GM13977 (cell line): Measurements from ENCODE around the gene GAL3ST1.
"Not testable (repeated sequence)": the region's sequence is repeated elsewhere in the genome, so short reads cannot be mapped to it uniquely, and the experiment has no call there.

ENCODE experiments used
- DNase-seq: peaks from one replicate; pipeline ENCODE4 v3.0.0; 2012; ENCODE audit warnings: low spot score
- CTCF ChIP-seq: IDR thresholded peaks from 2 replicates; pipeline ENCODE4 v1.5.1; 2012; ENCODE audit warnings: mild to moderate bottlenecking, control low read depth; ENCODE audit not compliant: insufficient read depth; ENCODE audit errors: extremely low read depth, missing control alignments
- in situ Hi-C: fragments of 300-500 bp; cut with MboI; formaldehyde crosslinking; loops from one replicate; pipeline ENCODE4 v1.12.0; 2022; ENCODE audit warnings: low sequenced_read_pairs, low pct_unique_long_range_greater_than_20kb, mixed read lengths, inconsistent platforms; ENCODE audit not compliant: unreplicated experiment

GAL3ST1 gene

DNA sequence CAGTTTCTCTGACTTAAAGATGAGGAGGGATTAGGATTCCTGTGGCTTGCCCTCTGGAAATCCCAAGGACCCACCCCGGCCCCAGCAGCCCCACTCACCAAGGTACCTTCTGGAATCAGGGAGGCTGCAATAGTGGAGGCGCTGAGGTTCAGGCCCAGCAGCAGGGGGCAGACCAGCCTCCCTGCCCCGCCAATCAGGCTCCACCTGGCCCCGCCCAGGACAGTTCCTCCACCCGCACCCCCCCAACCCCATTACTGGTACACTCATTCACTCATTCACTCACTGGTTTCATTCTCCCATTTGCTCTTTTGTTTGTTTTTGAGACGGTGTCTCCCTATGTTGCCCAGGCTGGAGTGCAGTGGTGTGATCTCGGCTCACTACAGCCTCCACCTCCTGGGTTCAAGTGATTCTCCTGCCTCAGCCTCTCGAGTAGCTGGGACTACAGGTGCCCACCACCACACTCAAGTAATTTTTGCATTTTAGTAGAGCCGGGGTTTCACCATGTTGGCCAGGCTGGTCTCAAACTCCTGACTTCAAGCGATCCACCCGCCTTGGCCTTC is 13.7 kb downstream of the GAL3ST1 start:
- peak; percentile 31 for TF ChIP-seq CTCF
- in situ Hi-C loops, DNase-seq: not testable (repeated sequence)

DNA sequence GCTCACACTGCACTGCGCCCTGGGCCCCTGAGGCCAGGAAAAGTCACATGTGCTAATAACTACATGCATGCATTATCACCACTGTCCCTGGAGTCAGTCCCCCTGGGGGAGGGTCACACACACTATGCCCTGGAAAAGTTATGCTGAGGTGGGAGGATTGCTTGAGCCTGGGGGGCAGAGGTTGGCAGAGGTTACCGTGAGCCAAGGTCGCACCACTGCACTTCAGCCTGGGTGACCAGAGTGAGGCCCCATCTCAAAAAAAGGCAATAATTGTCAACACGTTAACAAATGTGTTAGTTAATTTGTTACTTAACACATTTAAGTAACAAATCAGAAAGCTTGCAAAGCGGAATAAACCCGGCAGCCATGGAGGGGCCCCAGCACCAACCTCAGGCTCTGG is 14.6 kb downstream of the GAL3ST1 start:
- in situ Hi-C loops, result no loop called here
- DNase-seq, result no peak
- TF ChIP-seq CTCF, result no peak

DNA sequence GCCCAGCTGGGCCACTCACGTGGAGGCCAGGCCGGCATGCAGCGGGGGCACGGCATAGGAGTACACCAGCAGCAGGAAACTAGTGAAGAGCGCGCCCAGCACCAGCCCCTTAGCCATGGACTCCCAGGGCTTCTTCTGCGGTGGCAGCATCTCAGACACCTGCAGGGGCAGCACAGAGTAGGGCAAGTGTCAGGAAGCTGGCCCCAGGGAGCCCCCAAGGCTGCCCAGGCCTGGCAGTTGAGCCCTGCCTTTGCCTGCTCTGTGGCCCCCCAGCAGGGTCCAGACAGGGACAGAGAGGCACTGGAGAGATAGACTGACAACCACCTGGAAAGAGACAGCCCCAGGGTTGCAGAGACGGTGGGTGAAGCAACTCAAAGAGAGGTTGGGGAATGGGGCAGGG is 17.2 kb downstream of the GAL3ST1 start:
- in situ Hi-C loops, result no loop called here
- no peak for TF ChIP-seq CTCF
- no peak for DNase-seq

DNA sequence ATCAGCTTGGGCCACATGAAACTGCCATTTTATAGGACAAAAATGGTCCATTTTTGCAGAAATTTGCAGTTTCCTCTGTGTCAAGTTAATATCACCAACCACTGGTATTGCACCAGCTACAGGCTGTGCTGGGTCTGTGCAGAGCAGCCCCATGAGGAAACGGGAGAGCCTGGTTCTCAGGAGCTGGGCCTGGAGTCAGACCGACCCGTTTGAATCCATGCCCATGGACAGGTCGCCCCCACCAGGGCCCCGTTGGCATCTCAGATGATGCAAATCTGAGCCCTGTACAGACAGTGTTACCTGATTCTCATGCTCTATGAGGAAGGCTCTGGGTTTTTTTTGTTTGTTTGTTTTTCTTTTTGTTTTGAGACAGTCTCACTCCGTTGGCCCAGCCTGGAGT is 18.1 kb downstream of the GAL3ST1 start:
- in situ Hi-C loops, result no loop called here
- DNase-seq, result no peak
- TF ChIP-seq CTCF, result no peak

- in situ Hi-C loops, result no loop called here
- no peak for DNase-seq
These were observed 18.9 kb downstream of the GAL3ST1 start for GRCh38 chr22:30555282-30556210.

GRCh38 chr22:30553971-30554370 is 20.5 kb downstream of the GAL3ST1 start:
- TF ChIP-seq CTCF, result no peak
- DNase-seq, result no peak
- in situ Hi-C loops, result no loop called here

More at GRCh38 chr22:30555282-30556210, 18.9 kb downstream of the GAL3ST1 start:
- no peak for TF ChIP-seq CTCF
